Thyroid gland (tissue), 4 donors: ENCODE results near the gene OVOL1.
"Not testable (repeated sequence)": the region's sequence is repeated elsewhere in the genome, so short reads cannot be mapped to it uniquely, and the experiment has no call there.

Experiments used
- CTCF ChIP-seq, 6 experiments: fragments of 200-600 bp in 3 of 6; fragments of 450-650 bp in 3 of 6; sonication (generic) in 3 of 6; IDR thresholded peaks; one replicate each; pipeline ENCODE4 v1.5.1; 2016 to 2019; ENCODE audit warnings: antibody characterized with exemption in 6 of 6, mild to moderate bottlenecking in 2 of 6, inconsistent platforms in 1 of 6, moderate library complexity in 1 of 6
- POLR2A ChIP-seq, 2 donors: fragments of 450-650 bp; IDR thresholded peaks; one replicate each; pipeline ENCODE4 v1.6.1; 2017; ENCODE audit warnings: antibody characterized with exemption in 2 of 2, mild to moderate bottlenecking in 2 of 2, moderate library complexity in 1 of 2

DNA sequence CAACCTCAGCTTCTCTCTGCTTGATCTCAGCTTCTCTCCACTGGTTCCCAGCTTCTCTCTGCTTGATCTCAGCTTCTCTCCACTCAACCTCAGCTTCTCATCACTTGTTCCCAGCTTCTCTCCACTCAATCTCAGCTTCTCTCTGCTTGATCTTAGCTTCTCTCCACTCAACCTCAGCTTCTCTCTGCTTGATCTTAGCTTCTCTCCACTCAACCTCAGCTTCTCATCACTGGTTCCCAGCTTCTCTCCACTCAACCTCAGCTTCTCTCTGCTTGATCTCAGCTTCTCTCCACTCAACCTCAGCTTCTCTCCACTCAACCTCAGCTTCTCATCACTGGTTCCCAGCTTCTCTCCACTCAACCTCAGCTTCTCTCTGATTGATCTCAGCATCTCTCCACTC, 45.4 kb downstream of the OVOL1 start:
- TF ChIP-seq CTCF, POLR2A (IDR thresholded peaks at IDR 0.05): not testable (repeated sequence)
